ENCODE results near the gene RBMS1.
"Not testable (repeated sequence)": the region's sequence is repeated elsewhere in the genome, so short reads cannot be mapped to it uniquely, and the experiment has no call there.

The RBMS1 gene

DNA sequence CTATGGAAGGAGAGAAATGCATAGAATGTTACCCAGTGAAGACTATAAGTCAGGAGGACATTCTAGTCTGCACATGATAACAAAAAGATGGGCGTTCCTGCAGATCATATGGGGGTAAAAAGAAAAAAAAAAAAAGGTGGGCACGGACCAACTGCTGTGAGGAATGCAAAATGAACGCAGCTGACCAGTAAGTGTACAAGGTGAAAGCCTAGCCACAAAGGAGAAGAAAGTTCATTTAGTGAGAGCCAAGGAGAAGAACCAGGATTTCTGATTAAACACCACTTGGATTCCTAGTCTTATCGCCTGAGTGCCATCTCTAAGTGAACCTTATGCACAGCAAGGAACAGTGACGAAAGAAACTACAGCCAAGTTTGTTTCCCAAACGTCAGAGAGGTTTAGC, 26.5 kb downstream of the RBMS1 start:
- DNase-seq, result no peak

DNA sequence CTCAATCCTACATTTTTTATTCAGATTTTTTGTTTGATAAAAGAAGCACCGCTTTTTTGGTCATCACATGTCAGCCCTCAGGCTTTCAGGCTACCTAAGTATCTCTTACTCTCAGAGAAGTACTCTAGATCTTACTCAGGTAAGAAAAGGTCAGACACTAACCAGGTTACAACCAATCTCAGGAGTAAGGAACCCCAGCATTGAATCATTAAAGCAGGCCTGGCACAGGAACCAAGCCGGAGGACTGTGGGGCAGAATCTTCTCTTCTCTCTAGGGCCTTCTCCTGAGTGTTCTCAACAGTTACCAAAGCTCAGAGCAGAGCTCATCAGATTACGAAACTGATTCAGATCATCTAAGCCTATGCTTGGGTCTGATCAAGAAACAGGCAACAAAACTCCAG, 28.2 kb downstream of the RBMS1 start:
- DNase-seq, result no peak

DNA sequence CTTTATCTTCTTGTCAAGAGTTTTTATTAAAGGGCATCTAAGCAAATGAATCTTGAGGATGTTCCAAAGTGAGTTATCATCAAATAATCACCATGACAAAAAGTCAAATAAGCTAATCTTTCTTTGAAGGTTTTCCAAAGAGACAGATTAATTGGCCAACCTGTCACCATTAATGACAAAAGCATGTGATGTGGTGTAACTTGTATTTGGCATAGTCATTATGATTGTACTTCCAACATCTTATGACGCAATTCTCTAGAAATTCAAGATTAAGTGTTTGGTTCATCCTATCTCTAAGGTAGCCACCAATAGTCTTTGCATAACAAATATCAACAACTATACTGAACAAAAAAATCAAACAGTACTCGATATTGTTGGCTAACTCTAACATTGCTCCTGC, 28.6 kb downstream of the RBMS1 start:
- DNase-seq, result no peak

GRCh38 chr2:160464017-160464416, 29.6 kb downstream of the RBMS1 start:
- DNase-seq, result no peak

DNA sequence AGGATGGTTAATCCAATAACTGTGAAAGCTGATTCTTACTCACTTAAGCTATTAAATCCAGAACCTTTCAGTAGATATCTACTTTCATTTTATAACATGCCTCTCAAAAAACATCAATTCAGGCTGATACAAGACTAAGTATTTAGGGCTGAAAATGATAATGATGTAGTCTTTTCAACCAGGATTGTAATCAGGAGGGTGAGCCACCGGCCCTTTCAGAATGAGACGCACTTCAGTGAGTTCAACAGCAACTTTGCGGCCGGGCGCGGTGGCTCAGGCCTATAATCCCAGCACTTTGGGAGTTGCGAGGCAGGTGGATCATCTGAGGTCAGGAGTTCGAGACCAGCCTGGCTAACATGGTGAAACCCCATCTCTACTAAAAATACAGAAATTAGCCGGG, 30.4 kb downstream of the RBMS1 start:
- DNase-seq, result no peak

- no peak for DNase-seq
Observed at GRCh38 chr2:160460333-160460731, 33.3 kb downstream of the RBMS1 start.

DNA sequence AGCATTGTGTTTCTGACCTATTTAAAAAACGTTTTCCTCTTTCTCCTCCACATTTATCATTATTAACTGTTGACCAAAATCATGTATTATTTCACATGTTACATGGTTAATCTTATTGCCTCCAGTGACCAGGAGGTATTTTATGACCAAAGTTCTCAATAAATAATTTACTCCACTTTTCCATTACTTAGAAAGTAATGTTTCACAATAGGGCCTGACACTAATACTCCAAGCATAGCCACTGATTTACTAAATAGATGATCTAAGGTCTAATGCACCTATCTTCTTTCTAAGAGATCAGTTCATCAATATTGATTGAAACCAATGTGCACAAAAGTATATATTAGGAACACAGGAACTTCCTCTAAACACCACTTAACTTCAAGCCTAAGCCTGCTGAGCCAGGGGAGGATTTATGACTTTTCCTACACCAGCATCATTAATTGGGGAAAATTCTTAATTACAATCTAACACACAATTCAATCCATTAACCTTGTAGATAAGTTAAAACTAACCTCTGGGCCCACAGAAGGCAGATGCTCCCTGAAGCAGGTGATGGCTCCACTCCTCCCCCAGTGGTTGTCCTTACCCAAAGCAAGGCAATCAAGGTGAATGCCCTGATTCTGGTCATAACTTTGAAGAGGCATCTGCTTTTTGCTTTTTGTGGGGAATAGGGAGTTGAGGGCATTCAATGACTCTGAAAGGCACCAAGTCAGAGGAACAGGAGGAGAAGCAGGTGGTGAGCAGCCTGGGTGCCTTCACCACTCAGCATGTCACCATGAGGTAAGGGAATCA, 33.9 kb downstream of the RBMS1 start:
- DNase-seq, result no peak

GRCh38 chr2:160458718-160459453, 34.7 kb downstream of the RBMS1 start:
- no peak for DNase-seq

DNA sequence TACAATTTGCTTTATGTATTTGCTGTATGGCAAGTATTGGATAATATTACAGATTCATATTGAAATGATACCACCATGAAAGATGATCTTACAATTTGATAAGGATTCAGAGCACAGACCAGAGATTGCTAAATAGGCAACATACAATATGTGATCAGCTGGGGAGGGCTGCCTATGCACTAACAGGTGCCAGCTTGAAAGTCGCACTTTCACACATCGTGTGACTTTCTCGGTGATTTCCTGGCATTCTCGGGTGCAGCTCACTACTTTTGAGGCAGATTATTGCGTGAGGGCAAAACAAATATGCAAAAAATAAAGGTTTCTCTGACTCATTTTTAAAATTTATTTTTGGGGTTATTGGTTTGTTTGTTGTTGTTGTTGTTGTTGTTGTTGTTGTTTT, 36.0 kb downstream of the RBMS1 start:
- no peak for DNase-seq

GRCh38 chr2:160454070-160454797, 39.4 kb downstream of the RBMS1 start:
- no peak for DNase-seq

DNA sequence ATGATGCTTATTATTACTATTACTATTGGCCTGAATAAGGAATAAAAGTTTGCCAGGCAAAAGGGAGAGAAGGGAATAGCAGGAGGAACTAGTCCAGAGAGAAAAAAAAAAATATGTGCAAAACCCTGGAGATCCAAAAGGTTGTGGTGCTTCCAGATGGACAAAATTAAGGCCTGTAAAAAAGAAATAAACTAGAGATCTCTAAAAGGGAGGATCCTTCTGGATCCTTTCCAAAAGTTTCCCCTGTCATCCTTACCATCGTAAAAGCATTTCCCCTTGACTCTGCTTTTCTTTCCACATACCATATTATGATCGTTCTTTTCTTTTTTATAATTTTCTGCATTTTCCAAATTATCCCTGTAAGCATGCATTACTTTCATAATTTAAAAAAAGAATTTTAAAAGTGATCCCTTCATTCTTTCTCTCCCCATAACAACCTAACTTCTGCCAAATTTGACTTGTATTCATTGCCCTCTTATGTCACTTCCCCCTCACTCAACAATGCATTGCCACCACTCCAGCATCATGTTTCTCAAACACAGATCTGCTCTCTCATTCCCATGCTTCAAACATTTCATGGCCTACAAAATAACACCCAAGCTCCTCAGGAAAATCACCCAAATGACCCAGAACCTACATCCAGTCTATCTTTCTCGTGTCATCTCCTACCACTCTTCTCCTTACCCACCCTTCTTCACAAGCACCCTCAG, 40.3 kb downstream of the RBMS1 start:
- DNase-seq, result no peak

- no peak for DNase-seq
Observed at GRCh38 chr2:160450486-160450885, 43.1 kb downstream of the RBMS1 start.

- DNase-seq, result not testable (repeated sequence)
Observed at GRCh38 chr2:160448821-160449220, 44.8 kb downstream of the RBMS1 start.

DNA sequence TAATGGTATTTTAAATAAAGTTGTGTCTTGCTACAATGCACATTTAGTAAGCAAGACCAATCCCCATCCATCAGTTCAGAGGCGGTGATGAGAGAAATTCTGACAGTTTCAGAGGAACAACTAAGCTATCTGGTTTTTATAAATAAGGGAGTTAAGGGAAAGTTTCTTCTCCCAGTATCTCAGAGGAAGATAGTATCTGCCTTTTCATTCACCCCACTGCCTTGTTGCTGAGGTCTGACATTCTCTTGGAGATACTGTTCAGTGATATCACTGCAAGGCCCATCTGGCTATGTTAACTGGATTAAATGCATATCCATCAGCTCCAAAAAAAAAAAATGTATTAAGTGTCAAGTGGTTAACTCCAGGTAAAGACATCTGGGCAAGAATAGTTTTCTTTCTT, 47.9 kb downstream of the RBMS1 start:
- no peak for DNase-seq

- no peak for DNase-seq
Observed at GRCh38 chr2:160442603-160443002, 51.0 kb downstream of the RBMS1 start.

DNA sequence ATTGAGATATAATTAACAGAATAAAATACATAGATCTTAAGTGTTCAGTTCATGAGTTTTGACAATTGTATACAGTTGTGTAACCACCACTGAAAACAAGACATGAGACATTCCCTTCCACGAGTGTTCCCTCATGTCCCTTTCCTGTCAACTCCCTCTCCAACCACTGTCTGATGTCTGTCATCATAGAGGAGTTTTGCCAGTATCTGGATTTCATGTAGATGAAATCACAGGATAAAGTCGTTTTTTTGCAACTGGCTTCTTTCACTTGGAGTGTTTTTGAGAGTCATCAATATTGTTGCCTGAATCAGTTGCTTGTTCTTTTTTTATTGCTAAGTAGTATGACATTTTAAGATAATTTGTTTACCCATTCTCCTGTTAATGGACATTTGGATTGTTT, 52.7 kb downstream of the RBMS1 start:
- no peak for DNase-seq

DNA sequence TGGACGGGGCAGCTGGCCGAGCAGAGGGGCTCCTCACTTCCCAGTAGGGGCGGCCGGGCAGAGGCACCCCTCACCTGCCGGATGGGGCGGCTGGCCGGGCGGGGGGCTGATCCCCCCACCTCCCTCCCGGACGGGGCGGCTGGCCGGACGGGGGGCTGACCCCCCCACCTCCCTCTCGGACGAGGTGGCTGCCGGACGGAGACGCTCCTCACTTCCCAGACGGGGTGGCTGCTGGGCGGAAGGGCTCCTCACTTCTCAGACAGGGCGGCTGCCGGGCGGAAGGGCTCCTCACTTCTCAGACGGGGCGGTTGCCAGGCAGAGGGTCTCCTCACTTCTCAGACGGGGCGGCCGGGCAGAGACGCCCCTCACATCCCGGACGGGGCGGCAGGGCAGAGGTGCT, 54.6 kb downstream of the RBMS1 start:
- DNase-seq, result not testable (repeated sequence)

GRCh38 chr2:160437273-160437672, 56.3 kb downstream of the RBMS1 start:
- DNase-seq, result no peak

DNA sequence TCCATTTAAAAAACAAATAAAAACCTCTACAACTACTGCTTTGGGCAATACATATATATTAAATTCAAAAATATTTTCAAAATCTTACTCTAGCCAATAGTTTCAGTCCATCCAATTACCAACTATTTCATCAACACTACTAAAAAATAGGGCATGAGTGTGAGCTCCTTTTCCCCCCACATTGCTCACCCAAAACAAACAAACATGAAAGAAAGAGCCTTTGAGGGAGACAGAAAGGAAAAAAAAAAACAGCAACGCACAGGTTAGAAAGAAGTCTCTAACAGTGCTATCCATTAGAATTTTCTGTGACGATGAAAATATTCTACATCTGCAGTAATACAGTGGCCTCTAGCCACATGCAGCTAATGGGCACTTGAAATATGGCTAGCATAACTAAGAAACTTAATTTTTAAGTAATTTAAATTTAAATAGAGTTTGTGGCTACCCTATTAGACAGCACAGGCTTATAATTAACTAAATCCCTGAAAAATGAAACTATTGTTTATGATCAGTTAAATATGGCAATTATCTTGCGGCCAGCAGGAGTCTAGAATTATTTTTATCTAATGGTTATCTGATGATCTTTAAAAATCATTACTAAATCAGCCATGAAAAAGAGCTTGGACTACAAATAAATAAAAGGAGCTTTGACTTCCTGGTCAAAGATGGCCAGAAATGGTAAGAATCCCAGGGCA, 59.2 kb downstream of the RBMS1 start:
- DNase-seq, result no peak

GRCh38 chr2:160433466-160434140, 60.0 kb downstream of the RBMS1 start:
- no peak for DNase-seq

DNA sequence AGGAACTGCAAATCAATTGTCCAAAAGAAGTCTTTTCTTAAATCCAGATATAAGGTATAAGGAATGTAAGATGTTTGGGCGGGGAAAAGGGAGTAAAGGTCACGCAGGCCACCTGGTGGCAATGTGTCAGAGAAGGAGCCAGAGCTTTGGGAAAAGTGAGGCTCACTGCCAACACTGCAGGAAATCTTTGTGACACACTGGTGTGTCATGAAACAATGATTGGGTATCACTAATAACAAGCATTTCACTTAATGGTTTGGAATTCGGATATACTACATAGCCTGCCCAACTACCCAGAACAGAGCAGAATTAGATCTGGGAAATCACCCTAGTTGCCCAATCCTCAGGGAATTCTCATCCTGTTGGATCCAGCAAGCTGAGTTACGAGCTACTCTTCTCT, 61.0 kb downstream of the RBMS1 start:
- DNase-seq, result no peak

GRCh38 chr2:160431441-160431840, 62.2 kb downstream of the RBMS1 start:
- DNase-seq, result no peak
